Neural progenitor cell (in vitro differentiated cells): ENCODE data around the gene BCL7A. TPM values are rescaled to one million over a fixed set of nuclear protein-coding genes. Genes with fewer than 3 reads are reported as not detected.
A peak's percentile ranks its signal among the peaks of the same experiment; 100 is the strongest.
"Not testable (repeated sequence)": the region's sequence is repeated elsewhere in the genome, so short reads cannot be mapped to it uniquely, and the experiment has no call there.

Experiments used
- DNase-seq: peaks from one replicate; pipeline ENCODE4 v3.0.0-alpha.2; 2016; ENCODE audit warnings: low spot score
- H2AFZ ChIP-seq: fragments of 200-600 bp; sonication (generic); replicated peaks from 2 replicates; pipeline ENCODE4 v1.6.1; 2016; ENCODE audit warnings: antibody characterized with exemption
- H3F3A ChIP-seq: fragments of 200-600 bp; sonication (generic); 2 replicates; pipeline ENCODE4 v1.6.1; 2016; ENCODE audit warnings: antibody characterized with exemption, low read depth
- H3K27ac ChIP-seq: fragments of 200-600 bp; sonication (generic); 2 replicates; pipeline ENCODE4 v1.5.1; 2016; ENCODE audit warnings: mild to moderate bottlenecking
- H3K27me3 ChIP-seq: fragments of 200-600 bp; sonication (generic); 2 replicates; pipeline ENCODE4 v1.6.1; 2016; ENCODE audit warnings: mild to moderate bottlenecking, moderate library complexity
- H3K36me3 ChIP-seq: fragments of 200-600 bp; sonication (generic); 2 replicates; pipeline ENCODE4 v1.5.1; 2016
- H3K4me1 ChIP-seq: fragments of 200-600 bp; sonication (generic); 2 replicates; pipeline ENCODE4 v1.6.1; 2016; ENCODE audit warnings: mixed run types
- H3K4me2 ChIP-seq: fragments of 200-600 bp; sonication (generic); 2 replicates; pipeline ENCODE4 v1.6.1; 2016
- H3K4me3 ChIP-seq: fragments of 200-600 bp; sonication (generic); 2 replicates; pipeline ENCODE4 v1.5.1; 2016
- H3K79me2 ChIP-seq: fragments of 200-600 bp; sonication (generic); 2 replicates; pipeline ENCODE4 v1.6.1; 2016; ENCODE audit warnings: low read depth
- H3K9ac ChIP-seq: fragments of 200-600 bp; sonication (generic); 2 replicates; pipeline ENCODE4 v1.6.1; 2016
- H3K9me3 ChIP-seq: fragments of 200-600 bp; sonication (generic); 2 replicates; pipeline ENCODE4 v1.5.1; 2016; ENCODE audit warnings: low read depth
- H4K20me1 ChIP-seq: fragments of 200-600 bp; sonication (generic); 2 replicates; pipeline ENCODE4 v1.6.1; 2016; ENCODE audit warnings: low read depth
- H3K27ac Mint-ChIP-seq: 3 replicates; pipeline ENCODE4 v1.8.0; 2021; ENCODE audit warnings: mixed read lengths
- H3K27me3 Mint-ChIP-seq: 2 replicates; pipeline ENCODE4 v1.8.0; 2022; ENCODE audit warnings: low read depth, mild to moderate bottlenecking, inconsistent platforms, moderate library complexity, mixed read lengths; ENCODE audit not compliant: insufficient read depth
- H3K36me3 Mint-ChIP-seq: 3 replicates; pipeline ENCODE4 v1.8.0; 2021; ENCODE audit warnings: mixed read lengths
- H3K4me1 Mint-ChIP-seq: 3 replicates; pipeline ENCODE4 v1.8.0; 2021; ENCODE audit warnings: mixed read lengths
- H3K4me3 Mint-ChIP-seq: 3 replicates; pipeline ENCODE4 v1.8.0; 2021; ENCODE audit warnings: mild to moderate bottlenecking, moderate library complexity, mixed read lengths
- H3K9me3 Mint-ChIP-seq: 3 replicates; pipeline ENCODE4 v1.8.0; 2020; ENCODE audit warnings: mixed read lengths
- CTCF ChIP-seq: fragments of 200-600 bp; sonication (generic); IDR thresholded peaks from 2 replicates; pipeline ENCODE4 v1.5.1; 2017; ENCODE audit warnings: antibody characterized with exemption, mild to moderate bottlenecking
- EZH2 ChIP-seq: fragments of 200-600 bp; sonication (generic); IDR thresholded peaks from 2 replicates; pipeline ENCODE4 v1.6.1; 2017; ENCODE audit warnings: antibody characterized with exemption, mild to moderate bottlenecking, moderate library complexity
- EZH2phosphoT487 ChIP-seq: fragments of 200-600 bp; sonication (generic); IDR thresholded peaks from 2 replicates; pipeline ENCODE4 v1.6.1; 2017; ENCODE audit warnings: antibody characterized with exemption
- total RNA-seq: library from RNA; depleted of rRNA; stranded (reverse); fragments of >200 nt; gene quantifications from 2 replicates; pipeline ENCODE4 v1.2.3, GENCODE V29; 2015; ENCODE audit warnings: low replicate concordance

BCL7A gene
- total RNA-seq, 1 donor from 2014 or later: 22.1 TPM

DNA sequence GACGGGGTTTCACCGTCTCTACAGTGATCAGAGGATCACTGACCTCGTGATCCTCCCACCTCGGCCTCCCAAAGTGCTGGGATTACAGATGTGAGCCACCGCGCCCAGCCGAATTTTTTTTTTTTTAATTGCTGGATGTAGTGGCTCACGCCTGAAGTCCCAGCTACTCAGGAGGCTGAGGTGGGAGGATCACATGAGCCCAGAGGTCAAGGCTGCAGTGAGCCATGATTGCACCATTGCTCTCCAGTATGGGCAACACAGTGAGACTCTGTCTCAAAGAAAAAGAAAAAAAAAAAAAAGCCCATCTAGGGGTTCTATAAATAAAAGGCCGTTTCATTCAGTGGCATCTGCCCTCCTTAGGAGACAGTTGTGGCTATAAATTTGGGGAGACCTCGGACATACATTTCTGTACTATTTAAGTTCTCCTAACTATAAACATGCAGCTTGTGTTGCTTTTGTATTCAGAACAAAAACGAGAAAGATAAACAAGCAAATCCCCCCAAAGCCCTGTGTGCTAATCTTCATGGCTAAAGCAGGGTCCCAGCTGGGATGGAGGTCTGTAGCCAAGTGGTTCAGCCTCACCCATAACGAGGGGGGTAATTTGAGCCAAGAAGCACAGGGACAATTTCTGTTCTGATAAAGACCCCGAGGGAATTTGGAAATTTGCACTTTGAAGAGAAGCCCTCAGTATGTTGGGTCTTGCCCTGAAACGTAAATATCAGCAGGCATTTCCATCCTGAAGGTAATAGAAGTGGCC, 35.0 kb upstream of the BCL7A start:
- Histone ChIP-seq H3K4me2 (no peak overlapping the region), H4K20me1 (no peaks in the 10 kb centered on the region), H3K4me1 (peaks cover 6% of the 10 kb centered on the region), H3F3A (no peaks in the 10 kb centered on the region), H3K9ac (no peak overlapping the region), H3K36me3 (no peaks in the 10 kb centered on the region), H3K9me3 (no peaks in the 10 kb centered on the region), H3K27ac (no peak overlapping the region), H3K79me2 (no peaks in the 10 kb centered on the region), H3K4me3 (no peak overlapping the region), H3K27me3 (no peaks in the 10 kb centered on the region), H2AFZ (no peak overlapping the region)
- Mint-ChIP-seq H3K27me3 (peaks cover 4% of the 10 kb centered on the region), H3K27ac (no peak overlapping the region), H3K4me1 (peaks cover 10% of the 10 kb centered on the region), H3K4me3 (no peak overlapping the region), H3K9me3 (no peaks in the 10 kb centered on the region), H3K36me3 (no peaks in the 10 kb centered on the region)
- DNase-seq: no peak
- TF ChIP-seq CTCF (no peak), EZH2 (no peak), EZH2phosphoT487 (no peak)

GRCh38 chr12:121988519-121988918, 33.2 kb upstream of the BCL7A start:
- H2AFZ ChIP-seq, H3K4me2 ChIP-seq, H3K27me3 Mint-ChIP-seq, H3K9ac ChIP-seq, H3K4me1 ChIP-seq, H3K4me3 Mint-ChIP-seq, H3F3A ChIP-seq, H3K36me3 ChIP-seq, DNase-seq, H3K9me3 Mint-ChIP-seq, H3K79me2 ChIP-seq, H3K4me3 ChIP-seq, H3K9me3 ChIP-seq, H3K36me3 Mint-ChIP-seq, H3K27ac Mint-ChIP-seq, H3K4me1 Mint-ChIP-seq, H4K20me1 ChIP-seq, H3K27ac ChIP-seq, H3K27me3 ChIP-seq: not testable (repeated sequence)

GRCh38 chr12:121989276-121990113, 32.2 kb upstream of the BCL7A start:
- H3K9ac ChIP-seq: no peak overlapping the region
- H3K27ac Mint-ChIP-seq: peak overlapping the region; percentile 25
- H3K4me1 Mint-ChIP-seq: no peaks in the 10 kb centered on the region
- no peak overlapping the region for H2AFZ ChIP-seq
- no peaks in the 10 kb centered on the region for H3K36me3 Mint-ChIP-seq
- H3K4me3 Mint-ChIP-seq: no peak overlapping the region
- peaks cover 4% of the 10 kb centered on the region for H3K27me3 Mint-ChIP-seq
- no peaks in the 10 kb centered on the region for H3K36me3 ChIP-seq
- no peak overlapping the region for H3K4me3 ChIP-seq
- no peaks in the 10 kb centered on the region for H3K79me2 ChIP-seq
- DNase-seq: no peak
- H3F3A ChIP-seq: no peaks in the 10 kb centered on the region
- H3K27ac ChIP-seq: no peak overlapping the region
- H3K27me3 ChIP-seq: no peaks in the 10 kb centered on the region
- no peaks in the 10 kb centered on the region for H3K9me3 Mint-ChIP-seq
- H3K9me3 ChIP-seq: no peaks in the 10 kb centered on the region
- no peak for TF ChIP-seq EZH2phosphoT487
- TF ChIP-seq EZH2: no peak
- TF ChIP-seq CTCF: no peak
- H3K4me2 ChIP-seq: no peak overlapping the region
- no peaks in the 10 kb centered on the region for H4K20me1 ChIP-seq
- no peaks in the 10 kb centered on the region for H3K4me1 ChIP-seq
